ENCODE data around the gene DPAGT1.

Gene DPAGT1

GRCh38 chr11:119084663-119085436 lies 16.8 kb downstream of the DPAGT1 start, which contains the start of gene HMBS:
Gene HMBS, plus strand, starts transcription at chr11:119084881. Its CDS starts 153 bp downstream, at chr11:119085034.
- peak; percentile 89 for DNase-seq (ENCODE audit: low spot score)
- TF ChIP-seq CTCF (IDR thresholded peaks at IDR 0.05; ENCODE audit: extremely low read depth, missing control alignments): no peak

GRCh38 chr11:119081682-119082260 lies 19.9 kb downstream of the DPAGT1 start:
- no peak for TF ChIP-seq CTCF (IDR thresholded peaks at IDR 0.05; ENCODE audit: extremely low read depth, missing control alignments)
- no peak for DNase-seq (ENCODE audit: low spot score)

DNA sequence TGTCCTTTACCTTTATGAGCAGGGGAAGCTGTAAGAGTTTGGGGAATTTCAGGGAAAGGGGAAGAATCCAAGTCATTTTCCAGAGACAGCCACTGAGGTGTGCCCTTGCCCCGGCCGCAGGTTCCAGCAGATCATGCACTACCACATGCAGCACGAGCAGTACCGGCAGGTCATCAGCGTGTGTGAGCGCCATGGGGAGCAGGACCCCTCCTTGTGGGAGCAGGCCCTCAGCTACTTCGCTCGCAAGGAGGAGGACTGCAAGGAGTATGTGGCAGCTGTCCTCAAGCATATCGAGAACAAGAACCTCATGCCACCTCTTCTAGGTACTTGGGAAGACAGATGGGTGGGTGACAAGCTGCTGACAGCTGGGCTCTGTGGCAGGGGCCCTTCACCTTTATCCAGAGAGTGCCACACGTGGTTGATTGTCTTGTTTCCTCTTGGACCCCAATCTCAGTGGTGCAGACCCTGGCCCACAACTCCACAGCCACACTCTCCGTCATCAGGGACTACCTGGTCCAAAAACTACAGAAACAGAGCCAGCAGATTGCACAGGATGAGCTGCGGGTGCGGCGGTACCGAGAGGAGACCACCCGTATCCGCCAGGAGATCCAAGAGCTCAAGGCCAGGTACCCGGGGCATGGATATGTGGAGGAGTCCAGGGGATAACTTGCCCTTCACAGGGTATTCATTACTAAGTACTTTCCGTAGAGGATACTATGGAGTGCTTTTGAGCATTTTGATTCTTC lies 22.8 kb downstream of the DPAGT1 start:
- TF ChIP-seq CTCF (IDR thresholded peaks at IDR 0.05; ENCODE audit: extremely low read depth, missing control alignments): no peak
- DNase-seq (ENCODE audit: low spot score): no peak

- TF ChIP-seq CTCF (IDR thresholded peaks at IDR 0.05; ENCODE audit: extremely low read depth, missing control alignments): no peak
- no peak for DNase-seq (ENCODE audit: low spot score)
Observed at GRCh38 chr11:119077839-119078238, 23.8 kb downstream of the DPAGT1 start.

- DNase-seq (ENCODE audit: low spot score): peak; percentile 96
- TF ChIP-seq CTCF (IDR thresholded peaks at IDR 0.05; ENCODE audit: extremely low read depth, missing control alignments): no peak
Observed at GRCh38 chr11:119067371-119068222, 34.1 kb downstream of the DPAGT1 start, which contains the start of gene VPS11. Gene VPS11, plus strand, starts transcription at chr11:119067818. Its CDS starts 6 bp downstream, at chr11:119067824.

- peak; percentile 64 for DNase-seq (ENCODE audit: low spot score)
Observed at GRCh38 chr11:119065369-119065768, 36.3 kb downstream of the DPAGT1 start.

More at GRCh38 chr11:119065369-119065768, 36.3 kb downstream of the DPAGT1 start:
- peak; percentile 36 for TF ChIP-seq CTCF (IDR thresholded peaks at IDR 0.05; ENCODE audit: extremely low read depth, missing control alignments)
